Mesenteric fat pad (tissue), 1 donor: Measurements from ENCODE around the gene PRSS38. TPM values are rescaled to one million over a fixed set of nuclear protein-coding genes. Genes with fewer than 3 reads are reported as not detected.

Source experiments
- DNase-seq: peaks from one replicate; pipeline ENCODE4 v3.0.0-alpha.2; 2020; ENCODE audit warnings: low spot score
- long read RNA-seq: library from polyadenylated mRNA; unstranded; transcript quantifications from one replicate; pipeline ENCODE4 v2.0.0, GENCODE V29; 2020
- total RNA-seq: library from RNA; stranded (reverse); fragmentation: NEBNext Ultra II Directional; extraction: Animal tissue kit (Norgen Biotek cat#: 25700); gene quantifications from one replicate; pipeline ENCODE4 v1.2.1, GENCODE V29; 2021
- donor health status: DM: yes; HTN: yes; CAD: no.

The PRSS38 gene
- total RNA-seq: not detected
- long read RNA-seq: 0 reads

- DNase-seq: no peak
Measured at GRCh38 chr1:227815468-227816409, at the start of gene PRSS38. Gene PRSS38 (plus strand): TSS chr1:227815675. CDS start chr1:227815717, 42 bp downstream.

DNA sequence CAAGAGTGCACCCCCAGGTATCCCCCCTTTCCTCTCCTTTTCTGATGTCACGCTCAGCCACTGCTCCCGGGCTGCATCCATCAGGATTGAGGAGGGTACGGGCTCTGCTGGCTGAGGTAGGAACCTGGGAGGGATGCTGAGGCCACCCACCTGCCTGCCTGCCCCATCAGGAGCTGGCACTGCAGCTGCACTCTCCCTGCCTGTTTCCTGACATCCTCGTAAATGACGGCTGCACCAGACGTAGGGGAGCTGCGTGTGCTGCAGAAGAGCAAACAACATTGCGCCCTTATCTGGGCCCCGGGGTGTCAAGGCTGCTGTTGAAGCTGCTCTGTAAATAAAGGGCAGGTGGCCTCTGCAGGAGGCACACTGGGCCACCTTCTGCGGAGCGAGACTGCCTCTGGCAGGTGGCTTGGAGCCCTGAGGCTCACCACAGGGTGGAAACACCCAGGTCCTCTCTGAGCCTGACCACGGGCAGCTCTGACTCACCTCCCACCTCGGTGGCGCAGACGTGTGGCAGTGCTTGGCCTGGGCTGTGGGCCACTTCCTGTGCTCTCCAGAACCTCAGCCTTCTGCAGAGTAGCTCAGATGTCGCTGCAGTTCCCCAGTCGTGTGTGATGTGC lies 49.4 kb upstream of the PRSS38 start:
- DNase-seq: no peak

DNA sequence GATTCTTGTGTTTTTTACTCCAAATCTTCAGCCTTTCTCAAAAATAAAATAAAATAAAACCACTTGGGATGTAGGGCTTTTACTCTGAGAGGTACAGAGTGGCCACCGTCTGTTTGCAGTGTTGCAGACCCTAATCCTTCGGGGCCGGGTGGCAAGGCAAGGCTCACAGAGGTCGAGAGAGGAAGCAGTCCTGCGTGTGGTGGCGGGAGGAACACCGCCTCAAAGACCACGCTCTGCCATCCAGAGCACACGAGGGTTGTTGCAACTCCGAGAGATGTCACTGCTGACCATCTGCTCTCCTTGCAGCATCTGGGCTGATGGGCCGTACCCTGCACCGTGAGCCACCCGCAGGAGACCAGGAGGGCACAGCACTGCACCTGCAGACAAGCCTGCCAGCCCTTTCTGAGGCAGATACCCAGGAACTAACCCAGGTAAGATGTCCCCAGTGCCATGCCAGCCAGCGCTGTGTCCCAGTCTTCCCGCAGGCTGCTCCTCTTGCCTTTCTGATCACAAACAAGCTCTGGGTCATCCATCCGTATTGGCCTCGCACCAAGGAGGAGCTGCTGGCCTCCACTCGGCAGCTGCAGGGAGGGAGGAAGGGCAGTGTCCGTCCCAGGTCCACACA lies 48.7 kb upstream of the PRSS38 start:
- no peak for DNase-seq

GRCh38 chr1:227767401-227768124 lies 47.9 kb upstream of the PRSS38 start:
- DNase-seq: no peak

DNA sequence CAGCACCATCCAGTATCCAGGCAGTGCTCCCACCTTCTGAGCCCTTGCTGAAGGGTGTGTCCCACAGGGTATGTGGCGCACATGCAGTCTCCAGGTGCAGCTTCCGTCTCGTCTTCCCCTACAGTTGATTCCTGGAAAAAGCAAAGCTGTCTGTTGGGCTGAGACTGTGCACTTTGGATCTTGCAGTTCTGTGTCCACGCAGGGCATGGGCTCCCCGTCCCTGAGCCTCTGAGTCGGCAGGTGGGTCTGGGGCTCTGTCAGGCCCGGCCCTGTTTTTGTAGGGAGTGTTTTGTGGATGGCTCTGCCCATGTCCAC lies 47.4 kb upstream of the PRSS38 start:
- no peak for DNase-seq

DNA sequence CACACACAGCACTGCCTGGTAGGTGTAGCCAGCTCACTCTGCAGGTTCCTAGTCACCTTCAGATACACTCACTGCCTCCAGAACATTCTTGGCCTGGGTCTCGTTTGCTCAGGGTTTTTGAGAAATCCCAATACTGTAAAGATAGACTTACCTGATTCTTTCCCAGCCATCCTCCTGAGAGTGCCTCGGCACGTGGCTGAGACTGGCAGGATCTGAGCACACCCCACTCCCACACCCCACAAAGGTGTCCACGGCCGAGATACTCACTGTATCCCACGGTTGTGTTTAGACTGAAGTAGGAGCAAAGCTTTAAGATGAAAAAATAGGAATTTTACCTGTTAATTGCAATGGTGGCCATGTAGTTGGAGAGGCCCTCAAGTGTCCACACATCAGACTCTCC lies 46.8 kb upstream of the PRSS38 start:
- no peak for DNase-seq

- DNase-seq: no peak
Measured at GRCh38 chr1:227769047-227769935, 46.2 kb upstream of the PRSS38 start.

DNA sequence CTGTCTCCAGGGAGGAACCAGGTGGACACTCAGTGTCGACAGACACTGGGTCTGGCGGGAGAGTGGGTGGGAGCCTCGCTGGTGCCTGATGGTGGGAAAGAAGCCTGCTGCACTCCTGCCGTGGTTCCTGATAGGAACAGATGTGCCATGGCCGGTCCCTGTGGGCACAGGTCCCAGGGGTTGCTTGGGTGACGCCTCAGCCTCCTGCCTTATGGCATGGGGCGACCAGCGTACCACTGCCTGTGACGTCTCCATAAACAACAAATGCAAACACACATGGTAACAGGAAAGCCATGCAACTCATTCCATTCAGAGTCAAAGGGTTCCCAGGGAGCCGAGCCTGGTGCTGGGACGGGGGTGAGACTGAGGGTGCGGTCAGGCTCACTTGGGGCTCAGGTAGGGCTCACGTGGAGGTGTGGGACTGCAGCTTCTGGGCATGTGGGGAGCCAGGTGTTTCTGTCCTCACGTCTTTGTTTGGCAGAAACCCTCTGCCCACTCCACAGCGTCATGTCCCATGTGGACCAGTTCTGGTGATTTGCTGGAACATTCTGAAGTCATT lies 45.5 kb upstream of the PRSS38 start:
- DNase-seq: no peak

GRCh38 chr1:227770812-227771211 lies 44.7 kb upstream of the PRSS38 start:
- DNase-seq: no peak

GRCh38 chr1:227771326-227771725 lies 44.1 kb upstream of the PRSS38 start:
- DNase-seq: no peak

- no peak for DNase-seq
Measured at GRCh38 chr1:227771771-227772170, 43.7 kb upstream of the PRSS38 start.

DNA sequence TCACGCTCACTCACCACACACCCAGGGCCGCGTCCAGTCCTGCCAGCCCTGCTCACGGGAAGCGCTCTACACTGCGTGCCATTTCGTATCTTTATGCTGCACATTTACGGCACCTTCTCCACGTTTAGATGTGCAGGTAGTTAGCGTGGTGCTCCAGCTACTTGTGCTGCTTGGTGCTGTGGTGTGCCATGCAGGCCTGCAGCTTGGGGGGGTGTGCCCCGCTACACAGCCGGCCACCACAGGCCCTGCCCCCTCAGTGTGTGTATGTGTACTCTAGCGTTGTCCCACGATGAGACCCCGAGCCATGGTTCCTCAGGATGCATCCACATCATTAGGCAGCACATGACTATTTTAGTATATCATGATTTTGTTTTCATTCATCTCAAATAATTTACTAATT lies 41.9 kb upstream of the PRSS38 start:
- no peak for DNase-seq

DNA sequence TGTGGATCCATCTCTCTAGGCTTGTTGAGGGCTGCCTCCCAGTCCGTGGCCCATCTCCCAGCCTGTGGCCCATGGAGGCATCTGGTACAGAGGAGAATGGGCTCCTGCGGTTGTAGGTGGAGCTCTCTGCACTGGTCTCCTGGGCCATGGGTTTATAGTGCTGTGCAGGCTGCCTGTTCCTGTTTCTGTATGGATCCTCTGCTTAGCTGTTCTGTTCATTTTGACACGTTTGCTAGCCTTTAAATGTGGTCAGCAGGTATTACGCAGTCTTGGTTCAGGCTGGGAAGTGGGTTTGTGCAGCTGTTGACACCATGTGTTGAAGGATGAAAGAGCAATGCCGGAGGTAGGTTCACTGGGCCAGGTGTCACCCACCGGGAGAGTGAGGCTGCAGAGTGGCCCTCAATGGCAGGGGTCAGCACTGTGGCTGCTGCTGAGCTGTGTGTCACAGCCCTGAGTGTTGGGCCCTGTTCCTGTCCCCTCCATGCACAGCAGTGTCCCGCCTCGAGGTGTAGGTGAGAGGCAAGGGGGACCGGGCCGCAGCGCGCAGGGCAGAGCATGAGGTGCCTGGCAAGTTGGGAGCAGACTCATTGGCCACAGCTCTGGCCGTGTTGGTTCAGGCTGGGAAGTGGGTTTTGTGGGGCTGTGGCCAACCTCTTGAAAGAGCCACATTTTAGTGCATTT lies 41.3 kb upstream of the PRSS38 start:
- no peak for DNase-seq

- no peak for DNase-seq
Measured at GRCh38 chr1:227774821-227775661, 40.4 kb upstream of the PRSS38 start.

- DNase-seq: no peak
Measured at GRCh38 chr1:227775841-227776240, 39.6 kb upstream of the PRSS38 start.

DNA sequence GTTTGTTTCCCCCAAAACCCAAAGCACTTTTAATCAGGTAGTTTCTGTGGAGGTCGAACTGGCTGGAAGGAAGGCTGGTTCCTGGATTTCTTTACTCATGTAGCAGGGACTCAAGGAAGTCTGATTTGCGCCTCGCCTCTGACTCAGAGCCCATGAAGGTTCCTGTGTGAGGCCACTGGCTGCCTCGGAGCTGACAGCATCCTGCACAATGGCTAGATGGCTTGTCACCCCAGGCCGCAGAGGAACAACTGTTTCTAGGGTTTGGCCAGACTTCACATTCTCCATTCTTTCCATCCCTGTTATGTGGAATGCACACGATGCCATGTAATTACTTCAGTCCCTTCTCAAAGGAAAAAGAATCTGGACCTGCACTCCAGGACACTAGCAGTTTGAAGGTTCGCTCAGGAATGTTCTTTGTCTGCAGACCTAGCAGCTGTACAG lies 39.1 kb upstream of the PRSS38 start:
- no peak for DNase-seq

- DNase-seq: no peak
Measured at GRCh38 chr1:227777156-227777555, 38.3 kb upstream of the PRSS38 start.

DNA sequence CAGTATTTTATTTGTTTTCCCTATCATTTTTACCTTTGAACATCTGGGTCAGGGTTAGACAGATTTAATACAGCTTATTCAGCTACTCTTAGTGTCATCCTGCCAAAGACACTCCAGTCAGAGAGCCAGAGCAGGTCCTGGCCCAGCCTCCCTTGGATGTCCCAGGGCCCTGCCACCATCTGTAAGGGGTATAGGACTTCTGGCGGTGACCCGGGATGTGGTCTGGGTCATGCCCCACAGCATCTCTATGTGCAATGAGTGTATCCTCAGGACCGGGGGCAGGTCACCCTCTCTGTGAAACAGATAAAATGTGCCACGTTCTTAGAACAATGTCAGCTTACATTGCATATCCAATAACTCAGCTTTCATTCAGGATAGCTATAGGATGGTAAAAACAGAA lies 37.8 kb upstream of the PRSS38 start:
- no peak for DNase-seq
